SK-N-SH (cell line): ENCODE data around the gene YJEFN3.

Experiments used
- EZH2phosphoT487 ChIP-seq: fragments of 200-600 bp; sonication (generic); IDR thresholded peaks from 2 replicates; pipeline ENCODE4 v1.6.1; 2017; ENCODE audit warnings: low read depth, mixed run types, mild to moderate bottlenecking, antibody characterized with exemption, moderate library complexity, borderline replicate concordance
- SMC3 ChIP-seq: IDR thresholded peaks from 2 replicates; pipeline ENCODE4 v1.6.1; 2012; ENCODE audit warnings: low read depth, low read length, improper control_type of control experiment
- YY1 ChIP-seq: IDR thresholded peaks from 2 replicates; pipeline ENCODE4 v1.4.0; 2012; ENCODE audit warnings: low read depth, mild to moderate bottlenecking
- TF ChIP-seq, protein P1 (sequence below): fragments of 200-600 bp; sonication (generic); IDR thresholded peaks from 2 replicates; pipeline ENCODE4 v1.6.1; 2017; ENCODE audit warnings: antibody characterized with exemption, mild to moderate bottlenecking, moderate library complexity
- TF ChIP-seq, protein P2 (sequence below): IDR thresholded peaks from 2 replicates; pipeline ENCODE4 v1.4.0; 2012; ENCODE audit warnings: low read depth

DNA sequence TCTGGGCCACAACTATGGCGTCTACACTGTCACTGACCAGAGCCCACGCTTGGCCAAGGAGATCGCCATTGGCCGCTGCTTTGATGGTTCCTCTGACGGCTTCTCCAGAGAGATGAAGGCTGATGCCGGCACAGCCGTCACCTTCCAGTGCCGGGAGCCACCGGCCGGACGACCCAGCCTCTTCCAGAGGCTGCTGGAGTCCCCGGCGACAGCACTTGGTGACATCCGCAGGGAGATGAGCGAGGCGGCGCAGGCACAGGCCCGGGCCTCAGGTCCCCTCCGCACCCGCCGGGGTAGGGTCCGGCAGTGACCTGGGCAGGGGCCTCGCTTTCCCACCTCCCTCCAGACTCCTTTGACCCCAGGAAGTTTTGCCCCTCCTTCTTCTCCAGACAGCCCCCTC lies 17.0 kb downstream of the YJEFN3 start:
- TF ChIP-seq, protein P1, sequence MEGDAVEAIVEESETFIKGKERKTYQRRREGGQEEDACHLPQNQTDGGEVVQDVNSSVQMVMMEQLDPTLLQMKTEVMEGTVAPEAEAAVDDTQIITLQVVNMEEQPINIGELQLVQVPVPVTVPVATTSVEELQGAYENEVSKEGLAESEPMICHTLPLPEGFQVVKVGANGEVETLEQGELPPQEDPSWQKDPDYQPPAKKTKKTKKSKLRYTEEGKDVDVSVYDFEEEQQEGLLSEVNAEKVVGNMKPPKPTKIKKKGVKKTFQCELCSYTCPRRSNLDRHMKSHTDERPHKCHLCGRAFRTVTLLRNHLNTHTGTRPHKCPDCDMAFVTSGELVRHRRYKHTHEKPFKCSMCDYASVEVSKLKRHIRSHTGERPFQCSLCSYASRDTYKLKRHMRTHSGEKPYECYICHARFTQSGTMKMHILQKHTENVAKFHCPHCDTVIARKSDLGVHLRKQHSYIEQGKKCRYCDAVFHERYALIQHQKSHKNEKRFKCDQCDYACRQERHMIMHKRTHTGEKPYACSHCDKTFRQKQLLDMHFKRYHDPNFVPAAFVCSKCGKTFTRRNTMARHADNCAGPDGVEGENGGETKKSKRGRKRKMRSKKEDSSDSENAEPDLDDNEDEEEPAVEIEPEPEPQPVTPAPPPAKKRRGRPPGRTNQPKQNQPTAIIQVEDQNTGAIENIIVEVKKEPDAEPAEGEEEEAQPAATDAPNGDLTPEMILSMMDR: no peak
- TF ChIP-seq SMC3 (no peak), YY1 (no peak), EZH2phosphoT487 (no peak)
- TF ChIP-seq, protein P2, sequence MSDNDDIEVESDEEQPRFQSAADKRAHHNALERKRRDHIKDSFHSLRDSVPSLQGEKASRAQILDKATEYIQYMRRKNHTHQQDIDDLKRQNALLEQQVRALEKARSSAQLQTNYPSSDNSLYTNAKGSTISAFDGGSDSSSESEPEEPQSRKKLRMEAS: no peak
